Measurements from ENCODE around the gene TARS2. TPM values are rescaled to one million over a fixed set of nuclear protein-coding genes. Genes with fewer than 3 reads are reported as not detected.

The TARS2 gene
- total RNA-seq (2021; fragmentation: NEBNext Ultra II Directional; extraction: Animal tissue kit (Norgen Biotek cat#: 25700)) = 10 to 100 TPM; 17.1 to 21.5 (median 19.4) TPM
- long read RNA-seq, transcript TARS2-204 (18 exons, 2,729 nt) = major isoform, 16 of 30 reads
- long read RNA-seq, partial matches to known transcripts = 1 of 30 reads
- long read RNA-seq, other reads (novel, unspliced or antisense) = 9 of 30 reads

- peaks cover 1% of the 10 kb centered on the region; the same call in 1 of the 2 replicates for H3K27me3 Mint-ChIP-seq (ENCODE audit: insufficient read depth)
- H3K4me3 Mint-ChIP-seq = peak within 1 kb of the TSS; percentile 92
- DNase-seq = peak; percentile 100
- peak; percentile 70 for TF ChIP-seq CTCF (IDR thresholded peaks at IDR 0.05)
- no peaks in the 10 kb centered on the region for H3K9me3 Mint-ChIP-seq
- H3K27ac Mint-ChIP-seq = peak within 1 kb of the TSS; percentile 92
- H3K36me3 Mint-ChIP-seq (ENCODE audit: low read depth) = peaks cover 6% of the 10 kb centered on the region
- peaks cover 39% of the 10 kb centered on the region for H3K4me1 Mint-ChIP-seq (ENCODE audit: low read depth)
Observed at GRCh38 chr1:150486966-150487762, at the start of gene TARS2. TARS2 (plus strand) TSS chr1:150487419; CDS start chr1:150487451, 32 bp downstream.

GRCh38 chr1:150441121-150441520, 46.1 kb upstream of the TARS2 start:
- H3K27ac Mint-ChIP-seq = no peak overlapping the region
- no peak for DNase-seq

GRCh38 chr1:150444232-150444631, 43.0 kb upstream of the TARS2 start:
- H3K27ac Mint-ChIP-seq = no peak overlapping the region
- no peaks in the 10 kb centered on the region for H3K9me3 Mint-ChIP-seq
- peaks cover 26% of the 10 kb centered on the region for H3K36me3 Mint-ChIP-seq (ENCODE audit: low read depth)
- TF ChIP-seq CTCF (IDR thresholded peaks at IDR 0.05) = no peak
- DNase-seq = no peak
- no peaks in the 10 kb centered on the region for H3K27me3 Mint-ChIP-seq (ENCODE audit: insufficient read depth)
- no peaks in the 10 kb centered on the region; the same call in 1 of the 2 replicates for H3K4me1 Mint-ChIP-seq (ENCODE audit: low read depth)
- H3K4me3 Mint-ChIP-seq = no peak overlapping the region

More at GRCh38 chr1:150441121-150441520, 46.1 kb upstream of the TARS2 start:
- TF ChIP-seq CTCF (IDR thresholded peaks at IDR 0.05) = no peak
- no peak overlapping the region for H3K4me3 Mint-ChIP-seq
- no peaks in the 10 kb centered on the region for H3K27me3 Mint-ChIP-seq (ENCODE audit: insufficient read depth)
- H3K36me3 Mint-ChIP-seq (ENCODE audit: low read depth) = peaks cover 20% of the 10 kb centered on the region
- no peaks in the 10 kb centered on the region for H3K9me3 Mint-ChIP-seq
- no peaks in the 10 kb centered on the region; the same call in 1 of the 2 replicates for H3K4me1 Mint-ChIP-seq (ENCODE audit: low read depth)

- no peak for TF ChIP-seq CTCF (IDR thresholded peaks at IDR 0.05)
- H3K27ac Mint-ChIP-seq = no peak overlapping the region
- no peak for DNase-seq
- peaks cover 3% of the 10 kb centered on the region; the same call in 1 of the 2 replicates for H3K36me3 Mint-ChIP-seq (ENCODE audit: low read depth)
- H3K9me3 Mint-ChIP-seq = no peaks in the 10 kb centered on the region
- H3K4me1 Mint-ChIP-seq (ENCODE audit: low read depth) = no peaks in the 10 kb centered on the region
- peaks cover 2% of the 10 kb centered on the region; the same call in 1 of the 2 replicates for H3K27me3 Mint-ChIP-seq (ENCODE audit: insufficient read depth)
- no peak overlapping the region for H3K4me3 Mint-ChIP-seq
Observed at GRCh38 chr1:150456146-150456647, 31.0 kb upstream of the TARS2 start.

GRCh38 chr1:150464422-150464826, 22.8 kb upstream of the TARS2 start:
- H3K27me3 Mint-ChIP-seq (ENCODE audit: insufficient read depth) = peaks cover 4% of the 10 kb centered on the region; the same call in 1 of the 2 replicates
- H3K4me1 Mint-ChIP-seq (ENCODE audit: low read depth) = no peaks in the 10 kb centered on the region
- no peak overlapping the region for H3K27ac Mint-ChIP-seq
- H3K4me3 Mint-ChIP-seq = no peak overlapping the region
- peak; percentile 30 for DNase-seq
- TF ChIP-seq CTCF (IDR thresholded peaks at IDR 0.05) = peak; percentile 89
- H3K9me3 Mint-ChIP-seq = no peaks in the 10 kb centered on the region
- H3K36me3 Mint-ChIP-seq (ENCODE audit: low read depth) = 0 out of 2 replicates have a peak, but pooled peaks cover 4% of the 10 kb centered on the region
